Measurements from ENCODE around the gene TRIM58. TPM values are rescaled to one million over a fixed set of nuclear protein-coding genes. Genes with fewer than 3 reads are reported as not detected.

TRIM58 gene
- total RNA-seq, 1 experiment from 2014 or later: 1.7 TPM

DNA sequence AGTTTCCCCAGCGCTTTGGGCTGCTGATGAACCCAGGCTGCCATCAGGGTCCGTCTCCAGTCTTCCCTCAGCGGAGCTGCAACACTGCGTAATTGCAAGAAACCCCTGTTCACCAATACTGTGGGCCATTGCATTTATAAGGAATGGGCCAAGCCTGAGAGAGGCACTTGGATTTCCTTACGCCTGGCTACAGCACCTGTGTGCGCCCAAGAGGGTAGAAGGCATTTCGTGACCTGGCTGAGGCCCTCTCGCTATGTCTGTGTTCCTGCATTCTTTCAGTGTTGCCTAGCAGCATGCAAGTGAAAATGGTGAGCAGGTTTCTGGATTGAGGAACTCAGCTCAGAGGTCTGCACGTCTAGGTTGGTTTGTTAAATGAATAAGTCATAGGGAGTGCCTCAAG, 26.4 kb downstream of the TRIM58 start:
- Histone ChIP-seq H3K23me2 (ENCODE audit: insufficient read length, low read depth, low read length, poor library complexity, severe bottlenecking) (no peaks in the 10 kb centered on the region), H4K91ac (ENCODE audit: insufficient read length, low read depth, low read length) (no peak overlapping the region), H3K9me3 (ENCODE audit: control insufficient read depth, low read depth, low read length) (peaks cover 7% of the 10 kb centered on the region), H2AK5ac (ENCODE audit: insufficient read length, low read length) (no peak overlapping the region), H2BK12ac (ENCODE audit: insufficient read length, low read depth, low read length) (no peak overlapping the region), H4K5ac (ENCODE audit: insufficient read length, low read depth, low read length) (no peak overlapping the region), H3K79me2 (ENCODE audit: insufficient read depth, low read length) (no peaks in the 10 kb centered on the region), H2AFZ (ENCODE audit: low read length) (no peak overlapping the region), H4K8ac (replicated peaks; ENCODE audit: insufficient read length, low read depth, low read length) (no peak overlapping the region), H3K4ac (ENCODE audit: low read depth, low read length) (no peak overlapping the region), H4K20me1 (ENCODE audit: control insufficient read depth, insufficient read depth, insufficient read length) (no peaks in the 10 kb centered on the region), H2BK20ac (ENCODE audit: low read depth, low read length, poor library complexity, severe bottlenecking) (no peak overlapping the region), H3K56ac (ENCODE audit: insufficient read length, low read depth, low read length) (no peak overlapping the region), H3K27me3 (ENCODE audit: insufficient read depth, low read length) (no peaks in the 10 kb centered on the region), H3K18ac (ENCODE audit: insufficient read length, low read depth, low read length) (no peak overlapping the region), H2BK15ac (ENCODE audit: low read depth, low read length) (no peak overlapping the region), H3K14ac (ENCODE audit: insufficient read depth, low read length) (no peak overlapping the region), H3K4me1 (ENCODE audit: insufficient read depth, low read length) (no peaks in the 10 kb centered on the region), H3K4me2 (ENCODE audit: insufficient read depth, insufficient read length, low read length) (no peak overlapping the region), H3K23ac (ENCODE audit: insufficient read length, low read depth, low read length) (no peak overlapping the region), H3K9ac (ENCODE audit: extremely low read depth, insufficient read length, low read length) (no peak overlapping the region), H3K79me1 (ENCODE audit: insufficient read depth, low read depth, low read length, poor library complexity, severe bottlenecking) (no peaks in the 10 kb centered on the region), H3K27ac (ENCODE audit: insufficient read length, low read depth, low read length) (no peak overlapping the region), H2BK5ac (ENCODE audit: insufficient read length, low read length) (no peak overlapping the region), H3T11ph (ENCODE audit: low read length) (no peak overlapping the region), H2BK120ac (ENCODE audit: low read depth, low read length, poor library complexity, severe bottlenecking) (no peak overlapping the region)
- TF ChIP-seq, protein P1, sequence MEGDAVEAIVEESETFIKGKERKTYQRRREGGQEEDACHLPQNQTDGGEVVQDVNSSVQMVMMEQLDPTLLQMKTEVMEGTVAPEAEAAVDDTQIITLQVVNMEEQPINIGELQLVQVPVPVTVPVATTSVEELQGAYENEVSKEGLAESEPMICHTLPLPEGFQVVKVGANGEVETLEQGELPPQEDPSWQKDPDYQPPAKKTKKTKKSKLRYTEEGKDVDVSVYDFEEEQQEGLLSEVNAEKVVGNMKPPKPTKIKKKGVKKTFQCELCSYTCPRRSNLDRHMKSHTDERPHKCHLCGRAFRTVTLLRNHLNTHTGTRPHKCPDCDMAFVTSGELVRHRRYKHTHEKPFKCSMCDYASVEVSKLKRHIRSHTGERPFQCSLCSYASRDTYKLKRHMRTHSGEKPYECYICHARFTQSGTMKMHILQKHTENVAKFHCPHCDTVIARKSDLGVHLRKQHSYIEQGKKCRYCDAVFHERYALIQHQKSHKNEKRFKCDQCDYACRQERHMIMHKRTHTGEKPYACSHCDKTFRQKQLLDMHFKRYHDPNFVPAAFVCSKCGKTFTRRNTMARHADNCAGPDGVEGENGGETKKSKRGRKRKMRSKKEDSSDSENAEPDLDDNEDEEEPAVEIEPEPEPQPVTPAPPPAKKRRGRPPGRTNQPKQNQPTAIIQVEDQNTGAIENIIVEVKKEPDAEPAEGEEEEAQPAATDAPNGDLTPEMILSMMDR (conservative IDR thresholded peaks at IDR 0.05): no peak
- Mint-ChIP-seq H3K4me3 (no peak overlapping the region), H3K27ac (no peak overlapping the region), H3K4me1 (peaks cover 0 to 3% of the 10 kb centered on the region in 2 experiments; a peak in 2 of 4 replicates), H3K27me3 (ENCODE audit: low read depth) (no peaks in the 10 kb centered on the region), H3K9me3 (peaks cover 46 to 54% of the 10 kb centered on the region in 2 experiments), H3K36me3 (ENCODE audit: insufficient read depth in 1 of 3, low read depth in 3 of 3) (peaks cover 0 to 5% (median 0%) of the 10 kb centered on the region in 3 experiments; a peak in 3 of 7 replicates)
- DNase-seq: no peak
- no CpG with 5 or more reads among the region's 9 CpGs for WGBS (ENCODE audit: extremely low coverage, insufficient read length, low lambda C conversion rate)

Data from H9 (cell line).